ENCODE results near the gene EEF2.

GRCh38 chr19:4018775-4019504 lies 33.7 kb upstream of the EEF2 start:
- TF ChIP-seq CTCF (IDR thresholded peaks at IDR 0.05) (no peak), EZH2 (IDR thresholded peaks at IDR 0.05; ENCODE audit: borderline replicate concordance, insufficient read depth, low read depth, low read length, poor library complexity, severe bottlenecking) (no peak)
